Measurements from ENCODE around the gene CA4. TPM values are rescaled to one million over a fixed set of nuclear protein-coding genes. Genes with fewer than 3 reads are reported as not detected.

CA4 gene
- total RNA-seq, 1 experiment from 2014 or later = 6.7 TPM

DNA sequence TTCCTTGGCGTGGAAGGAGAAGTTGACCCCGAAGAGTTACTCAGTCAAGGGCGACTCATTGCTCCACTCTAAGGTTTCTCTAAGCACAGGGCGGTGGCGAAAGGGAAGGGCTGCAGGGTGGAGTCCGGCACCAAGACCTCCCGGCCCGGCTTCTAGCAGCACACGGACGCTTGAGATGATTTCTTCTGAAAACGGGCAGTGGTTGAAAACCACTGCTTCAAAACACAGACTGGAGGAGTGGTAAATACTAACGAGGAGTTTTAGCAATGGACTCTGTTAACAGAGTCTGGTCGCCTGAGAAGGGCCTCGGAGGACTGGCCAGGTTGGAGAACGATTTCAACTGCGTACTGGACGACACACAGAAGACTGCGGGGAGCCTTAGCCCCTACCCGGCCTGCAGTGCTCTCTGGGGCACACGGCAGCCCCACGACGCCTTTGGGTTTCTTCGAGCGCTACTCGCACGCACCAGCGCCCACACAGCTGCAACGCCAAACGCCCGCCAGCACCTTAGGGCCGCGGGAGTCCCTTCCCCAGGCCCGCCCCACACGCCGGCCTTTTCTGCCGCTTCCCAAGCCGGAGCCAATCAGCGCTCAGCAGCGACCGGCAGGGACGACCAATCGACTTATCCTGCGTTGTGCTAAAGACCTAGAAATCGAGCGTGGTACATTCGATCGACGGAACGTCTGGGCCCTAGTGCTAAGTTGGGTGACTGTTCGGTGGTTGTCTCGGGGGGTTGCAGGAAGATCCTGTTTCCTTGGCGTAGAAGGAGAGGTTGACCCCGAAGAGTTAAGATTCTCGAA is 14.4 kb upstream of the CA4 start (continued):
- TF ChIP-seq ZNF671 (CRISPR knock-in tag; IDR thresholded peaks at IDR 0.05) (no peak), ZBTB21 (CRISPR knock-in tag; IDR thresholded peaks at IDR 0.05; ENCODE audit: borderline replicate concordance) (no peak), NFYB (CRISPR knock-in tag; conservative IDR thresholded peaks at IDR 0.05; ENCODE audit: low read depth) (peak; percentile 79), GABPB1 (CRISPR knock-in tag; IDR thresholded peaks at IDR 0.05) (peak; percentile 68), ESRRA (CRISPR knock-in tag; IDR thresholded peaks at IDR 0.05; ENCODE audit: borderline replicate concordance) (peak; percentile 82; the same call in 1 of the 2 replicates), MXD4 (CRISPR knock-in tag; IDR thresholded peaks at IDR 0.05; ENCODE audit: borderline replicate concordance) (no peak), SP1 (CRISPR knock-in tag; conservative IDR thresholded peaks at IDR 0.05) (peak; percentile 90), CBFB (CRISPR knock-in tag; IDR thresholded peaks at IDR 0.05; ENCODE audit: low read depth) (0 out of 2 replicates have a peak, but pooled peaks have one; percentile 37), MYBL2 (CRISPR knock-in tag; IDR thresholded peaks at IDR 0.05) (no peak)
- TF ChIP-seq, protein P1, sequence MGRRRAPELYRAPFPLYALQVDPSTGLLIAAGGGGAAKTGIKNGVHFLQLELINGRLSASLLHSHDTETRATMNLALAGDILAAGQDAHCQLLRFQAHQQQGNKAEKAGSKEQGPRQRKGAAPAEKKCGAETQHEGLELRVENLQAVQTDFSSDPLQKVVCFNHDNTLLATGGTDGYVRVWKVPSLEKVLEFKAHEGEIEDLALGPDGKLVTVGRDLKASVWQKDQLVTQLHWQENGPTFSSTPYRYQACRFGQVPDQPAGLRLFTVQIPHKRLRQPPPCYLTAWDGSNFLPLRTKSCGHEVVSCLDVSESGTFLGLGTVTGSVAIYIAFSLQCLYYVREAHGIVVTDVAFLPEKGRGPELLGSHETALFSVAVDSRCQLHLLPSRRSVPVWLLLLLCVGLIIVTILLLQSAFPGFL (CRISPR knock-in tag; IDR thresholded peaks at IDR 0.05; ENCODE audit: borderline replicate concordance) = peak; percentile 87; the same call in 1 of the 2 replicates
- TF ChIP-seq, protein P2, sequence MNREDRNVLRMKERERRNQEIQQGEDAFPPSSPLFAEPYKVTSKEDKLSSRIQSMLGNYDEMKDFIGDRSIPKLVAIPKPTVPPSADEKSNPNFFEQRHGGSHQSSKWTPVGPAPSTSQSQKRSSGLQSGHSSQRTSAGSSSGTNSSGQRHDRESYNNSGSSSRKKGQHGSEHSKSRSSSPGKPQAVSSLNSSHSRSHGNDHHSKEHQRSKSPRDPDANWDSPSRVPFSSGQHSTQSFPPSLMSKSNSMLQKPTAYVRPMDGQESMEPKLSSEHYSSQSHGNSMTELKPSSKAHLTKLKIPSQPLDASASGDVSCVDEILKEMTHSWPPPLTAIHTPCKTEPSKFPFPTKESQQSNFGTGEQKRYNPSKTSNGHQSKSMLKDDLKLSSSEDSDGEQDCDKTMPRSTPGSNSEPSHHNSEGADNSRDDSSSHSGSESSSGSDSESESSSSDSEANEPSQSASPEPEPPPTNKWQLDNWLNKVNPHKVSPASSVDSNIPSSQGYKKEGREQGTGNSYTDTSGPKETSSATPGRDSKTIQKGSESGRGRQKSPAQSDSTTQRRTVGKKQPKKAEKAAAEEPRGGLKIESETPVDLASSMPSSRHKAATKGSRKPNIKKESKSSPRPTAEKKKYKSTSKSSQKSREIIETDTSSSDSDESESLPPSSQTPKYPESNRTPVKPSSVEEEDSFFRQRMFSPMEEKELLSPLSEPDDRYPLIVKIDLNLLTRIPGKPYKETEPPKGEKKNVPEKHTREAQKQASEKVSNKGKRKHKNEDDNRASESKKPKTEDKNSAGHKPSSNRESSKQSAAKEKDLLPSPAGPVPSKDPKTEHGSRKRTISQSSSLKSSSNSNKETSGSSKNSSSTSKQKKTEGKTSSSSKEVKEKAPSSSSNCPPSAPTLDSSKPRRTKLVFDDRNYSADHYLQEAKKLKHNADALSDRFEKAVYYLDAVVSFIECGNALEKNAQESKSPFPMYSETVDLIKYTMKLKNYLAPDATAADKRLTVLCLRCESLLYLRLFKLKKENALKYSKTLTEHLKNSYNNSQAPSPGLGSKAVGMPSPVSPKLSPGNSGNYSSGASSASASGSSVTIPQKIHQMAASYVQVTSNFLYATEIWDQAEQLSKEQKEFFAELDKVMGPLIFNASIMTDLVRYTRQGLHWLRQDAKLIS (CRISPR knock-in tag; IDR thresholded peaks at IDR 0.05; ENCODE audit: borderline replicate concordance) = no peak
- TF ChIP-seq, protein P3, sequence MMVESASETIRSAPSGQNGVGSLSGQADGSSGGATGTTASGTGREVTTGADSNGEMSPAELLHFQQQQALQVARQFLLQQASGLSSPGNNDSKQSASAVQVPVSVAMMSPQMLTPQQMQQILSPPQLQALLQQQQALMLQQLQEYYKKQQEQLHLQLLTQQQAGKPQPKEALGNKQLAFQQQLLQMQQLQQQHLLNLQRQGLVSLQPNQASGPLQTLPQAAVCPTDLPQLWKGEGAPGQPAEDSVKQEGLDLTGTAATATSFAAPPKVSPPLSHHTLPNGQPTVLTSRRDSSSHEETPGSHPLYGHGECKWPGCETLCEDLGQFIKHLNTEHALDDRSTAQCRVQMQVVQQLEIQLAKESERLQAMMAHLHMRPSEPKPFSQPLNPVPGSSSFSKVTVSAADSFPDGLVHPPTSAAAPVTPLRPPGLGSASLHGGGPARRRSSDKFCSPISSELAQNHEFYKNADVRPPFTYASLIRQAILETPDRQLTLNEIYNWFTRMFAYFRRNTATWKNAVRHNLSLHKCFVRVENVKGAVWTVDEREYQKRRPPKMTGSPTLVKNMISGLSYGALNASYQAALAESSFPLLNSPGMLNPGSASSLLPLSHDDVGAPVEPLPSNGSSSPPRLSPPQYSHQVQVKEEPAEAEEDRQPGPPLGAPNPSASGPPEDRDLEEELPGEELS (CRISPR knock-in tag; IDR thresholded peaks at IDR 0.05) = peak; percentile 94

DNA sequence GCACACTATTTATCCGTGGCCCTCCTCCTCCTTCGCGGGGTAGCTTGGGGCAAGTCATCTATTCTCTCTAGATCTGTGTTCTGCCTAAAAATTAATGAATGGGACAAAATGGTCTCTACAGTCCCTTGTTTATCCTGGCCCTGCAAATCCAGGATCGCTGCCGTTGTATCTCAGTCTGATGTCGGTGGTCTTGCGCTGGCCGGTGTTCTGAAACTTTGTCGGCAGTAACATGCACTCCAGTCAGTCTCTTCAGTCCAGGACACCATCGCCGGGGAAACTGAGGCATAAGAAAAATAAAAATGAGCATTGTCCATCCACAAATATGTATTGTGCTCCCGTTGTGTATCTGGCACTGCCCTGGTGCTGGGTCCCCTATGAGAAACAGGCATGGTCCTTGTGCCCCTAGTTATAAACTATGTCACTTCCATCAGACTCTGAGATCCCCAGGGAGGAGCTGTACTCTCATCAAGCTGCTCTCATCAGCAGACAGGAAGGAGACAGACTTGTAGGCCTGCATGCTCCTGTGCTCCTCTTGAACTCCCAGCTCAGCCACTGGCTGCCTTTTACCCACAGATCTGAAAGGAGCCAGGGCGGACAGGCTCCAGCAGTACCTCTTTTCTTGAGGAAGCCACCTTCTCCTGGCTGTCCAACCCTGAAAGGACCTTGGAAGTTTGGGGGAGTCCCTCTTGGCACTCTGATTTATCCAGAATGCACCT is 13.7 kb upstream of the CA4 start:
- Mint-ChIP-seq H3K27ac (no peak overlapping the region), H3K36me3 (no peaks in the 10 kb centered on the region; the same call in 1 of the 2 replicates), H3K9me3 (peaks cover 5% of the 10 kb centered on the region), H3K27me3 (ENCODE audit: low read depth) (peaks cover 74% of the 10 kb centered on the region), H3K4me1 (peaks cover 29% of the 10 kb centered on the region), H3K4me3 (peak overlapping the region; percentile 93)
- DNase-seq (ENCODE audit: low spot score) (no peak), ATAC-seq (no peak)
- TF ChIP-seq KAT7 (CRISPR knock-in tag; IDR thresholded peaks at IDR 0.05; ENCODE audit: borderline replicate concordance) = no peak
- TF ChIP-seq, protein P4, sequence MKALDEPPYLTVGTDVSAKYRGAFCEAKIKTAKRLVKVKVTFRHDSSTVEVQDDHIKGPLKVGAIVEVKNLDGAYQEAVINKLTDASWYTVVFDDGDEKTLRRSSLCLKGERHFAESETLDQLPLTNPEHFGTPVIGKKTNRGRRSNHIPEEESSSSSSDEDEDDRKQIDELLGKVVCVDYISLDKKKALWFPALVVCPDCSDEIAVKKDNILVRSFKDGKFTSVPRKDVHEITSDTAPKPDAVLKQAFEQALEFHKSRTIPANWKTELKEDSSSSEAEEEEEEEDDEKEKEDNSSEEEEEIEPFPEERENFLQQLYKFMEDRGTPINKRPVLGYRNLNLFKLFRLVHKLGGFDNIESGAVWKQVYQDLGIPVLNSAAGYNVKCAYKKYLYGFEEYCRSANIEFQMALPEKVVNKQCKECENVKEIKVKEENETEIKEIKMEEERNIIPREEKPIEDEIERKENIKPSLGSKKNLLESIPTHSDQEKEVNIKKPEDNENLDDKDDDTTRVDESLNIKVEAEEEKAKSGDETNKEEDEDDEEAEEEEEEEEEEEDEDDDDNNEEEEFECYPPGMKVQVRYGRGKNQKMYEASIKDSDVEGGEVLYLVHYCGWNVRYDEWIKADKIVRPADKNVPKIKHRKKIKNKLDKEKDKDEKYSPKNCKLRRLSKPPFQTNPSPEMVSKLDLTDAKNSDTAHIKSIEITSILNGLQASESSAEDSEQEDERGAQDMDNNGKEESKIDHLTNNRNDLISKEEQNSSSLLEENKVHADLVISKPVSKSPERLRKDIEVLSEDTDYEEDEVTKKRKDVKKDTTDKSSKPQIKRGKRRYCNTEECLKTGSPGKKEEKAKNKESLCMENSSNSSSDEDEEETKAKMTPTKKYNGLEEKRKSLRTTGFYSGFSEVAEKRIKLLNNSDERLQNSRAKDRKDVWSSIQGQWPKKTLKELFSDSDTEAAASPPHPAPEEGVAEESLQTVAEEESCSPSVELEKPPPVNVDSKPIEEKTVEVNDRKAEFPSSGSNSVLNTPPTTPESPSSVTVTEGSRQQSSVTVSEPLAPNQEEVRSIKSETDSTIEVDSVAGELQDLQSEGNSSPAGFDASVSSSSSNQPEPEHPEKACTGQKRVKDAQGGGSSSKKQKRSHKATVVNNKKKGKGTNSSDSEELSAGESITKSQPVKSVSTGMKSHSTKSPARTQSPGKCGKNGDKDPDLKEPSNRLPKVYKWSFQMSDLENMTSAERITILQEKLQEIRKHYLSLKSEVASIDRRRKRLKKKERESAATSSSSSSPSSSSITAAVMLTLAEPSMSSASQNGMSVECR (CRISPR knock-in tag; IDR thresholded peaks at IDR 0.05; ENCODE audit: borderline replicate concordance) = 0 out of 2 replicates have a peak, but pooled peaks have one; percentile 2
- ChIA-PET CTCF (interaction anchor here (0.6 kb wide), 1 partner anchor 285 kb away, joined by 3 read pairs; no protein-coding TSS in a partner anchor), POLR2A (no interaction called here)
